Measurements from ENCODE around the gene ACP5. TPM values are rescaled to one million over a fixed set of nuclear protein-coding genes. Genes with fewer than 3 reads are reported as not detected.

Gene ACP5
- total and polyA plus RNA-seq, 2 of the 8 experiments (the other 6 are each of a cell fraction or from before 2014, with no cell fraction given) = 9.0 to 14.3 TPM

DNA sequence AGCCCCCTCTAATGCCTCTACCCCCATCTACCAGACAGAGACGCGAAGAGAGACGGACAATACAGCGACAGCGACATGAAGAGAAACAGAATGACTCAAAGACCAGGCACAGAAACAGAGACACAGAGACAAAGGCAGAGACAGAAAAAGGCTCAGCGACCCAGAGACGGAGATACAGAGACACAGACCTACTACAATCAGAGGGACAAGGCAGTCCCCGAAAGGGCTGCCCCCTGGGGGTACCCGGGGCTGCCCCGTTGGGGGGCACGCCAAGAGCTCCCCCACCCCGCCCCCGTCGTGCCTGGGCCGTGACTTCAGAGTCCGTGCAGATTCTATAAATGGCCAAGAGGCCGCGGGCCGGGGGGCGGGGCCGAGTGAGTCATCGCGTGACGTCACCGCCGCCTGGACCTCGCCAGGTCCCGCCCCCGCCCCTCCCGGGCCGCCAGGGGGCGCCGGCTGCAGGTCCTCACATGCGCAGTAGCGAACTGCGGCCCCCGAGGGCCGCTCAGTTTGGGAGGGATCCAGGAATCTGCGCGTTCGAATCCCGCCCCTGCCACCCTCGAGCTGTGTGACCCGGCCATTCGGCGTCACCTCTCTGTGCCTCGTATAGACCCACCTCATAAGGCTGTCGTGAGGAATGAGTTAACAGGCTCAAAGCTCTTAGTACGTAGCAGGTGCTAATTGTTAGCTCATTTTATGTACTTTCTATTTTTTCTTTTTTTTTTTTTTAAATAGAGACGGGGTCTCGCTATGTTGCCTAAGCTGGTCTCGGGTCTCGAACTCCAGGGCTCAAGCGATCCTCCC, 41.5 kb downstream of the ACP5 start:
- no peak overlapping the region for H3K18ac ChIP-seq (ENCODE audit: extremely low read depth, low read length)
- peak; percentile 71 to 98 for DNase-seq (ENCODE audit: low read depth in 1 of 2, low spot score in 2 of 2)
- no peaks in the 10 kb centered on the region; a peak in 1 of 7 replicates for H3K27me3 ChIP-seq (replicated peaks in 1 of 4; ENCODE audit: control insufficient read depth in 3 of 4, extremely low read depth in 1 of 4, insufficient read depth in 3 of 4, low read length in 3 of 4)
- peak overlapping the region; percentile 46; the same call in 1 of the 2 replicates for H3K27ac ChIP-seq (ENCODE audit: low read depth, low read length)
- H3K9me3 ChIP-seq (ENCODE audit: insufficient read depth in 2 of 2, low read depth in 1 of 2, low read length in 1 of 2) = no peaks in the 10 kb centered on the region
- H3K79me2 ChIP-seq (ENCODE audit: control insufficient read depth in 1 of 2, insufficient read depth in 2 of 2, low read length in 2 of 2) = no peaks in the 10 kb centered on the region
- WGBS, 2 experiments (ENCODE audit: extremely low coverage in 1 of 2, insufficient coverage in 1 of 2, insufficient read length in 1 of 2, insufficient replicate concordance in 2 of 2, low coverage in 1 of 2, low lambda C conversion rate in 2 of 2, missing lambda C conversion rate in 1 of 2) = 12% methylated on average over 47 of the region's 54 CpGs; no CpG with 5 or more reads in 1 of the 2 experiments
- no peaks in the 10 kb centered on the region for H4K20me1 ChIP-seq (replicated peaks in 1 of 2; ENCODE audit: control insufficient read depth in 1 of 2, insufficient read depth in 2 of 2, low read length in 2 of 2)
- H4K8ac ChIP-seq (ENCODE audit: extremely low read depth, insufficient read depth, low read length) = no peak overlapping the region
- no peaks in the 10 kb centered on the region for H3K36me3 ChIP-seq (ENCODE audit: control insufficient read depth in 2 of 4, insufficient read depth in 4 of 4, low read length in 3 of 4)
- peak overlapping the region; percentile 18; the same call in 1 of the 2 replicates for H2BK12ac ChIP-seq (ENCODE audit: low read depth, low read length)
- H2BK20ac ChIP-seq (ENCODE audit: low read length) = no peak overlapping the region
- no peak overlapping the region for H3K14ac ChIP-seq (ENCODE audit: insufficient read length)
- no peak overlapping the region for H3K4ac ChIP-seq (replicated peaks; ENCODE audit: insufficient read length, low read depth, low read length)
- H3K23me2 ChIP-seq (ENCODE audit: low read depth, low read length) = peaks cover 7% of the 10 kb centered on the region; the same call in 1 of the 2 replicates
- no peak overlapping the region for H3K56ac ChIP-seq (replicated peaks; ENCODE audit: insufficient read length, low read depth, low read length)
- H2AK5ac ChIP-seq (ENCODE audit: low read depth, low read length) = no peak overlapping the region
- peak overlapping the region in 1 of 4 experiments; percentile 15; a peak in 1 of 7 replicates for H3K9ac ChIP-seq (replicated peaks in 1 of 4; ENCODE audit: extremely low read depth in 1 of 4, low read depth in 3 of 4, low read length in 3 of 4)
- no peak overlapping the region for H4K5ac ChIP-seq (ENCODE audit: insufficient read length, low read depth, low read length)
- no peak overlapping the region for H2BK120ac ChIP-seq (replicated peaks; ENCODE audit: low read depth, low read length)
- ChIA-PET POLR2A (ENCODE audit: partially characterized antibody) (interaction anchor here (0.6 to 1.9 kb wide), 9 partner anchors 7 to 130 kb away, joined by 3 to 5 read pairs (median 3); partner anchors contain the start of gene ECSIT), CTCF (ENCODE audit: partially characterized antibody) (interaction anchor here (0.6 to 2.6 kb wide), 17 partner anchors 8 to 994 kb away, joined by 3 to 19 read pairs (median 3); partner anchors contain the start of gene ELOF1)
- H3K23ac ChIP-seq (ENCODE audit: insufficient read length) = no peak overlapping the region
- no peaks in the 10 kb centered on the region for H3K79me1 ChIP-seq (ENCODE audit: low read depth, low read length)
- H3K4me3 ChIP-seq (ENCODE audit: extremely low read depth in 1 of 4, insufficient read depth in 2 of 4, low read depth in 3 of 4, low read length in 4 of 4) = peak overlapping the region; percentile 36 to 63 (median 40)
- H3K4me1 ChIP-seq (replicated peaks in 1 of 4; ENCODE audit: control insufficient read depth in 3 of 4, insufficient read depth in 4 of 4, low read length in 3 of 4) = peaks cover 4 to 20% (median 18%) of the 10 kb centered on the region in 4 experiments
- H3K4me2 ChIP-seq (ENCODE audit: insufficient read depth in 1 of 2, low read depth in 2 of 2, low read length in 2 of 2) = peak overlapping the region; percentile 63 to 78
- H2AFZ ChIP-seq (ENCODE audit: low read length) = peak overlapping the region; percentile 63
- peak overlapping the region; percentile 44 for H4K91ac ChIP-seq (replicated peaks; ENCODE audit: insufficient read length, low read length)
- H2BK15ac ChIP-seq (ENCODE audit: low read length) = no peak overlapping the region
- no peak for FAIRE-seq
- H2BK5ac ChIP-seq (ENCODE audit: low read depth, low read length) = no peak overlapping the region
- TF ChIP-seq, protein P1, sequence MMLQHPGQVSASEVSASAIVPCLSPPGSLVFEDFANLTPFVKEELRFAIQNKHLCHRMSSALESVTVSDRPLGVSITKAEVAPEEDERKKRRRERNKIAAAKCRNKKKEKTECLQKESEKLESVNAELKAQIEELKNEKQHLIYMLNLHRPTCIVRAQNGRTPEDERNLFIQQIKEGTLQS (IDR thresholded peaks at IDR 0.05; ENCODE audit: insufficient read depth, low read depth, low read length) = no peak
- TF ChIP-seq POLR2A (IDR thresholded peaks at IDR 0.05; ENCODE audit: control extremely low read depth in 1 of 2, low read depth in 2 of 2, low read length in 2 of 2) = peak in 1 of 2 experiments; percentile 80; a peak in 1 of 3 replicates
- TF ChIP-seq EP300 (IDR thresholded peaks at IDR 0.05; ENCODE audit: borderline replicate concordance in 1 of 2, low read depth in 2 of 2, low read length in 2 of 2) = no peak
- peak; percentile 88; the same call in 1 of the 2 replicates for TF ChIP-seq EGR1 (IDR thresholded peaks at IDR 0.05; ENCODE audit: borderline replicate concordance, low read depth, low read length)
- no peak for TF ChIP-seq RNF2 (IDR thresholded peaks at IDR 0.05; ENCODE audit: borderline replicate concordance, low read depth, low read length, missing control alignments, poor library complexity, severe bottlenecking)
- peak; percentile 65; the same call in 1 of the 2 replicates for TF ChIP-seq FOSL1 (IDR thresholded peaks at IDR 0.05; ENCODE audit: insufficient read depth, low read depth, low read length)
- peak; percentile 86 for TF ChIP-seq JUN (IDR thresholded peaks at IDR 0.05; ENCODE audit: low read depth, low read length)
- TF ChIP-seq TEAD4 (IDR thresholded peaks at IDR 0.05; ENCODE audit: low read depth, low read length) = no peak

All from H1 (cell line).